Measurements from ENCODE around the gene UAP1L1. TPM values are rescaled to one million over a fixed set of nuclear protein-coding genes. Genes with fewer than 3 reads are reported as not detected.
A peak's percentile ranks its signal among the peaks of the same experiment; 100 is the strongest.

The UAP1L1 gene
- total and polyA plus RNA-seq, 8 donors, result 5.2 to 14.4 (median 6.2) TPM

GRCh38 chr9:137077758-137078693 lies 709 bp downstream of the UAP1L1 start:
- no peaks in the 10 kb centered on the region for H3K27me3 ChIP-seq

GRCh38 chr9:137078701-137079400 lies 1.5 kb downstream of the UAP1L1 start:
- Histone ChIP-seq H3K36me3 (no peaks in the 10 kb centered on the region), H3K4me1 (peaks cover 0 to 8% (median 0%) of the 10 kb centered on the region in 3 donors), H3K4me3 (peak overlapping the region in 1 of 4 donors; percentile 67), H3K27ac (no peak overlapping the region), H3K9me3 (no peaks in the 10 kb centered on the region), H3K27me3 (no peaks in the 10 kb centered on the region)
- no peak for TF ChIP-seq CTCF (IDR thresholded peaks at IDR 0.05)
- intact Hi-C loops (cut with DNase I), result no loop called here
- ATAC-seq, result no peak
- no peak for FAIRE-seq
- WGBS, 2 donors, result 67 to 72% methylated on average over 51 of the region's 51 CpGs
- peak in 1 of 6 donors; percentile 84 for DNase-seq

More at GRCh38 chr9:137077758-137078693, 709 bp downstream of the UAP1L1 start:
- peak; percentile 12 to 32 (median 14) for ATAC-seq
- peak overlapping the region; percentile 47 to 67 (median 52) for H3K4me3 ChIP-seq
- no peaks in the 10 kb centered on the region for H3K9me3 ChIP-seq
- 11 to 17% methylated on average over 59 to 76 of the region's 76 CpGs for WGBS, 2 donors
- H3K36me3 ChIP-seq, result no peaks in the 10 kb centered on the region
- TF ChIP-seq CTCF (IDR thresholded peaks at IDR 0.05), result no peak
- H3K27ac ChIP-seq, result no peak overlapping the region
- no peak for FAIRE-seq
- intact Hi-C loops (cut with DNase I), result no loop called here
- peak in 3 of 6 donors; percentile 31 to 81 (median 59) for DNase-seq
- peaks cover 0 to 8% (median 0%) of the 10 kb centered on the region in 3 donors for H3K4me1 ChIP-seq

- 90% methylated on average over 13 of the region's 13 CpGs for WGBS, 2 donors
- intact Hi-C loops (cut with DNase I), result no loop called here
- Histone ChIP-seq H3K36me3 (no peaks in the 10 kb centered on the region), H3K4me3 (no peak overlapping the region), H3K4me1 (peaks cover 0 to 8% (median 0%) of the 10 kb centered on the region in 3 donors), H3K27me3 (no peaks in the 10 kb centered on the region), H3K27ac (no peak overlapping the region), H3K9me3 (no peaks in the 10 kb centered on the region)
- FAIRE-seq (no peak), DNase-seq (peak in 1 of 6 donors; percentile 26), ATAC-seq (no peak)
- TF ChIP-seq CTCF (IDR thresholded peaks at IDR 0.05), result no peak
Measured at GRCh38 chr9:137079401-137079787, 2.1 kb downstream of the UAP1L1 start.

- no peak for FAIRE-seq
- ATAC-seq, result no peak
- Histone ChIP-seq H3K27ac (no peak overlapping the region), H3K4me3 (no peak overlapping the region), H3K9me3 (no peaks in the 10 kb centered on the region), H3K27me3 (no peaks in the 10 kb centered on the region), H3K4me1 (peaks cover 0 to 9% (median under 1%) of the 10 kb centered on the region in 3 donors), H3K36me3 (no peaks in the 10 kb centered on the region)
- intact Hi-C loops (cut with DNase I), result no loop called here
- no peak for TF ChIP-seq CTCF (IDR thresholded peaks at IDR 0.05)
- DNase-seq, result peak in 2 of 6 donors; percentile 37 to 76
- 93 to 96% methylated on average over 21 to 24 of the region's 24 CpGs for WGBS, 2 donors
Measured at GRCh38 chr9:137080260-137081122, 3.2 kb downstream of the UAP1L1 start.

All from pancreas (tissue), 10 donors.